GM10248 (cell line): ENCODE data around the gene GLIS1.

Source experiments
- CTCF ChIA-PET: fragments of 300-600 bp; sonication (Branson Sonifier 250); formaldehyde crosslinking; extraction: SDS; loops from one replicate; lab custom pipeline; 2021; ENCODE audit warnings: antibody characterized with exemption; lab: Yijun Ruan, JAX
- POLR2A ChIA-PET: fragments of 350-650 bp; sonication (Branson Sonifier 250); formaldehyde crosslinking; extraction: SDS; loops from one replicate; lab custom pipeline; 2020; ENCODE audit warnings: antibody characterized with exemption; lab: Yijun Ruan, JAX
- DNase-seq: peaks from one replicate; pipeline ENCODE4 v3.0.0; 2012; ENCODE audit errors: extremely low spot score
- CTCF ChIP-seq: IDR thresholded peaks from 2 replicates; pipeline ENCODE4 v1.5.1; 2012; ENCODE audit warnings: mild to moderate bottlenecking, low read depth; ENCODE audit errors: extremely low read depth, missing control alignments, control extremely low read depth

Gene GLIS1

GRCh38 chr1:53677486-53677885 is 61.5 kb downstream of the GLIS1 start:
- no peak for TF ChIP-seq CTCF
- ChIA-PET POLR2A (no interaction called here), CTCF (no interaction called here)
- DNase-seq = no peak

- TF ChIP-seq CTCF = no peak
- no peak for DNase-seq
- POLR2A ChIA-PET = no interaction called here
- CTCF ChIA-PET = no interaction called here
These were observed 66.2 kb downstream of the GLIS1 start for GRCh38 chr1:53672785-53673184.

- ChIA-PET POLR2A (no interaction called here), CTCF (no interaction called here)
- no peak for DNase-seq
- TF ChIP-seq CTCF = no peak
These were observed 66.7 kb downstream of the GLIS1 start for GRCh38 chr1:53672243-53672642.

GRCh38 chr1:53669621-53670191 is 69.3 kb downstream of the GLIS1 start:
- POLR2A ChIA-PET = no interaction called here
- CTCF ChIA-PET = no interaction called here
- TF ChIP-seq CTCF = no peak
- no peak for DNase-seq

- no peak for DNase-seq
- ChIA-PET CTCF (no interaction called here), POLR2A (no interaction called here)
- no peak for TF ChIP-seq CTCF
These were observed 72.4 kb downstream of the GLIS1 start for GRCh38 chr1:53666566-53666965.

- CTCF ChIA-PET = no interaction called here
- no peak for TF ChIP-seq CTCF
- POLR2A ChIA-PET = no interaction called here
- no peak for DNase-seq
These were observed 73.0 kb downstream of the GLIS1 start for GRCh38 chr1:53665996-53666395.
